K562 (cell line): Measurements from ENCODE around the gene STIM1. TPM values are rescaled to one million over a fixed set of nuclear protein-coding genes. Genes with fewer than 3 reads are reported as not detected.

Experiments
- ATAC-seq: fragments of 200-7000 bp; cut with Tn5 transposase; 3 replicates; pipeline ENCODE4 v1.9.1; 2020; ENCODE audit warnings: moderate library complexity
- BruUV-seq: library from RNA; stranded (reverse); fragments of 400-500 nt; replicated peaks from 2 replicates; lab custom pipeline; 2021; lab: Mats Ljungman, UMichigan
- CTCF ChIA-PET: fragments of 300-600 bp; formaldehyde crosslinking; extraction: SDS; loops from one replicate; lab custom pipeline; 2021; ENCODE audit warnings: low intra/inter-chr PET ratio; lab: Yijun Ruan, JAX
- POLR2A ChIA-PET: fragments of 300-600, 350-650 bp; sonication (Branson Sonifier 250); formaldehyde crosslinking; extraction: SDS; loops from one replicate; lab custom pipeline; 2021; ENCODE audit warnings: antibody characterized with exemption, inconsistent platforms; lab: Yijun Ruan, JAX
- DNase-seq, 4 experiments: peaks; one replicate each; pipeline versions ENCODE4 v3.0.0 to v3.0.0-alpha.2; 2011 to 2018; ENCODE audit warnings: low spot score in 3 of 4, mixed read lengths in 3 of 4; ENCODE audit errors: extremely low read depth in 1 of 4
- FAIRE-seq: peaks from 2 replicates; lab custom pipeline; 2011; peaks lifted over from hg19 to GRCh38; lab: Jason Lieb, UNC
- H2AFZ ChIP-seq: 2 replicates; pipeline ENCODE4 v1.6.0; 2011; ENCODE audit warnings: low read depth, low read length, control low read depth, inconsistent platforms
- H3K27ac ChIP-seq: fragments of 200-600 bp; 3 replicates; pipeline ENCODE4 v1.8.0; 2011; ENCODE audit warnings: low read depth, mild to moderate bottlenecking, control low read depth, inconsistent platforms, low read length, moderate library complexity, mixed read lengths; ENCODE audit errors: extremely low read depth
- H3K27me3 ChIP-seq, 2 experiments: fragments of 300-600 bp in 1 of 2; 2 replicates in 1 of 2; 3 replicates in 1 of 2; pipeline versions ENCODE4 v1.6.0 to v1.8.0; 2011; ENCODE audit warnings: inconsistent platforms in 2 of 2, low read length in 2 of 2, mild to moderate bottlenecking in 1 of 2, mixed read lengths in 1 of 2, moderate library complexity in 1 of 2; ENCODE audit not compliant: control insufficient read depth in 2 of 2, insufficient read depth in 2 of 2
- H3K36me3 ChIP-seq: fragments of 300-600 bp; 3 replicates; pipeline ENCODE4 v1.8.0; 2011; ENCODE audit warnings: mild to moderate bottlenecking, low read length, inconsistent platforms; ENCODE audit not compliant: control insufficient read depth, insufficient read depth
- H3K4me1 ChIP-seq, 2 experiments: fragments of 200-600 bp in 1 of 2; replicated peaks in 1 of 2; 2 replicates in 1 of 2; 3 replicates in 1 of 2; pipeline versions ENCODE4 v1.5.1 to v1.8.0; 2011; ENCODE audit warnings: inconsistent platforms in 2 of 2, low read length in 2 of 2, mild to moderate bottlenecking in 1 of 2, mixed read lengths in 1 of 2, moderate library complexity in 1 of 2; ENCODE audit not compliant: control insufficient read depth in 2 of 2, insufficient read depth in 2 of 2
- H3K4me2 ChIP-seq: 2 replicates; pipeline ENCODE4 v1.6.1; 2011; ENCODE audit warnings: low read length, control low read depth, inconsistent platforms, mixed read lengths; ENCODE audit not compliant: insufficient read depth
- H3K4me3 ChIP-seq: fragments of 200-600 bp; sonication (generic), shearing (Covaris generic); 2 replicates; pipeline ENCODE4 v1.5.1; 2016; ENCODE audit warnings: control low read depth, inconsistent platforms
- H3K79me2 ChIP-seq: fragments of 200-600 bp; 3 replicates; pipeline ENCODE4 v1.8.0; 2011; ENCODE audit warnings: low read length, inconsistent platforms; ENCODE audit not compliant: control insufficient read depth, insufficient read depth
- H3K9ac ChIP-seq, 2 experiments: 2 replicates each; pipeline versions ENCODE4 v1.6.0 to v1.6.1; 2011; ENCODE audit warnings: low read depth in 2 of 2, low read length in 2 of 2, control low read depth in 1 of 2, inconsistent platforms in 1 of 2, mild to moderate bottlenecking in 1 of 2, mixed read lengths in 1 of 2; ENCODE audit not compliant: insufficient read depth in 1 of 2
- H3K9me1 ChIP-seq: one replicate; pipeline ENCODE4 v1.6.0; 2011; ENCODE audit warnings: inconsistent platforms, mild to moderate bottlenecking, low read length, moderate library complexity; ENCODE audit not compliant: control insufficient read depth, insufficient read depth
- H3K9me3 ChIP-seq: replicated peaks from 2 replicates; pipeline ENCODE4 v1.5.1; 2011; ENCODE audit warnings: low read depth, low read length, inconsistent platforms; ENCODE audit not compliant: control insufficient read depth, insufficient read depth
- H4K20me1 ChIP-seq: replicated peaks from 2 replicates; pipeline ENCODE4 v1.6.1; 2011; ENCODE audit warnings: low read length, inconsistent platforms, mixed read lengths; ENCODE audit not compliant: control insufficient read depth, insufficient read depth
- ARHGAP35 ChIP-seq: fragments of 450-650 bp; IDR thresholded peaks from 2 replicates; pipeline ENCODE4 v1.6.1; 2018; ENCODE audit not compliant: partially characterized antibody
- ARID2 ChIP-seq: fragments of 450-650 bp; IDR thresholded peaks from 2 replicates; pipeline ENCODE4 v1.6.1; 2017; ENCODE audit warnings: antibody characterized with exemption, mild to moderate bottlenecking
- CXXC5 ChIP-seq: fragments of 250-450 bp; sonication (Bioruptor Pico); IDR thresholded peaks from 2 replicates; pipeline ENCODE4 v1.8.0; 2022; ENCODE audit warnings: inconsistent platforms, mild to moderate bottlenecking, moderate library complexity
- HNRNPL ChIP-seq: fragments of 200-400 bp; formaldehyde crosslinking; IDR thresholded peaks from 2 replicates; pipeline ENCODE4 v1.6.1; 2017; ENCODE audit warnings: low read depth, mild to moderate bottlenecking, low read length
- ILK ChIP-seq: fragments of 450-650 bp; IDR thresholded peaks from 2 replicates; pipeline ENCODE4 v1.6.1; 2016; ENCODE audit warnings: missing genetic modification characterization, low read depth, mild to moderate bottlenecking, missing compliant biosample characterization, moderate library complexity, borderline replicate concordance
- KAT8 ChIP-seq: fragments of 450-650 bp; IDR thresholded peaks from 2 replicates; pipeline ENCODE4 v1.6.1; 2016; ENCODE audit warnings: low read depth, mild to moderate bottlenecking
- LCOR ChIP-seq: sonication (generic); formaldehyde crosslinking; IDR thresholded peaks from 2 replicates; pipeline ENCODE4 v1.8.0; 2022; ENCODE audit warnings: mild to moderate bottlenecking, missing genetic modification reagents
- MAFF ChIP-seq: IDR thresholded peaks from 2 replicates; pipeline ENCODE4 v1.6.1; 2012; ENCODE audit warnings: low read length, improper control_type of control experiment
- PHB2 ChIP-seq: fragments of 450-650 bp; IDR thresholded peaks from 2 replicates; pipeline ENCODE4 v1.6.1; 2017; ENCODE audit warnings: low read depth
- PRMT5 ChIP-seq: sonication (generic); formaldehyde crosslinking; IDR thresholded peaks from 2 replicates; pipeline ENCODE4 v1.5.0; 2020; ENCODE audit warnings: missing genetic modification reagents
- ZNF140 ChIP-seq: fragments of 250-450 bp; sonication (Bioruptor Pico); IDR thresholded peaks from 2 replicates; pipeline ENCODE4 v1.8.0; 2021; ENCODE audit warnings: moderate library complexity, mild to moderate bottlenecking, inconsistent platforms
- ZNF699 ChIP-seq: fragments of 250-450 bp; sonication (Bioruptor Pico); IDR thresholded peaks from 2 replicates; pipeline ENCODE4 v1.8.0; 2021; ENCODE audit warnings: mild to moderate bottlenecking, moderate library complexity; ENCODE audit not compliant: insufficient replicate concordance
- ZNF717 ChIP-seq: fragments of 250-450 bp; sonication (Bioruptor Pico); IDR thresholded peaks from 2 replicates; pipeline ENCODE4 v1.5.0; 2021
- ZNF75A ChIP-seq: fragments of 450-650 bp; formaldehyde crosslinking; IDR thresholded peaks from 2 replicates; pipeline ENCODE4 v1.4.0; 2020; ENCODE audit warnings: mild to moderate bottlenecking
- WGBS: fragments of 100-300 bp; shearing (Covaris generic); methylation state at CpG from one replicate; pipeline ENCODE4 v1.1.6; 2016; ENCODE audit warnings: low coverage, mixed read lengths; ENCODE audit not compliant: insufficient coverage; ENCODE audit errors: missing lambda C conversion rate; 5-methylcytosine and 5-hydroxymethylcytosine counted together
- in situ Hi-C: fragments of 300-500 bp; cut with MboI; formaldehyde crosslinking; loops from 4 replicates; pipeline ENCODE4 v1.15.0; 2018; ENCODE audit warnings: inconsistent platforms, mixed read lengths
- intact Hi-C: fragments of 100-400 bp; cut with micrococcal nuclease; formaldehyde crosslinking; loops from 2 replicates; pipeline ENCODE4 v1.14.2; 2022
- polyA plus RNA-seq, 8 experiments: library from polyadenylated mRNA; depleted of rRNA in 4 of 8; stranded (reverse) in 5 of 8; unstranded in 3 of 8; fragments of >200 nt; fragmentation: Nextera tagmentation in 2 of 8; fragmentation: Illumina TruSeq in 1 of 8; extraction: Ambion mirVana in 2 of 8; extraction: Trizol in 1 of 8; gene quantifications; 2 replicates each; pipeline versions ENCODE4 v1.2.1 to v1.2.3, GENCODE V29; 2011 to 2014; ENCODE audit warnings: inconsistent platforms in 1 of 8, missing spikeins in 1 of 8
- total RNA-seq, 7 experiments: library from RNA; depleted of rRNA in 6 of 7; stranded (reverse); fragments of >200 nt in 6 of 7; fragmentation: Illumina TruSeq in 2 of 7; extraction: Trizol in 2 of 7; gene quantifications; 2 replicates each; pipeline versions ENCODE4 v1.2.1 to v1.2.3, GENCODE V29; 2011 to 2021; ENCODE audit warnings: low replicate concordance in 1 of 7
- TF ChIP-seq, protein P1 (sequence below): fragments of 250-450 bp; sonication (Bioruptor Pico); IDR thresholded peaks from 2 replicates; pipeline ENCODE4 v1.8.0; 2021; ENCODE audit warnings: borderline replicate concordance, mild to moderate bottlenecking, moderate library complexity; ENCODE audit not compliant: poor library complexity, severe bottlenecking
- TF ChIP-seq, protein P2 (sequence below): fragments of 450-650 bp; IDR thresholded peaks from 2 replicates; pipeline ENCODE4 v1.6.1; 2014; ENCODE audit warnings: low read depth, mild to moderate bottlenecking, moderate library complexity, borderline replicate concordance
- TF ChIP-seq, protein P3 (sequence below): fragments of 250-450 bp; sonication (Bioruptor Pico); IDR thresholded peaks from 2 replicates; pipeline ENCODE4 v1.8.0; 2022; ENCODE audit warnings: inconsistent platforms
- TF ChIP-seq, protein P4 (sequence below): sonication (generic); formaldehyde crosslinking; IDR thresholded peaks from 2 replicates; pipeline ENCODE4 v1.8.1; 2022; ENCODE audit warnings: missing genetic modification reagents

Gene STIM1
- total and polyA plus RNA-seq, 9 of the 15 experiments (the other 6 are each of a cell fraction or from before 2014, with no cell fraction given) = 7.7 to 50.5 (median 22.5) TPM

DNA sequence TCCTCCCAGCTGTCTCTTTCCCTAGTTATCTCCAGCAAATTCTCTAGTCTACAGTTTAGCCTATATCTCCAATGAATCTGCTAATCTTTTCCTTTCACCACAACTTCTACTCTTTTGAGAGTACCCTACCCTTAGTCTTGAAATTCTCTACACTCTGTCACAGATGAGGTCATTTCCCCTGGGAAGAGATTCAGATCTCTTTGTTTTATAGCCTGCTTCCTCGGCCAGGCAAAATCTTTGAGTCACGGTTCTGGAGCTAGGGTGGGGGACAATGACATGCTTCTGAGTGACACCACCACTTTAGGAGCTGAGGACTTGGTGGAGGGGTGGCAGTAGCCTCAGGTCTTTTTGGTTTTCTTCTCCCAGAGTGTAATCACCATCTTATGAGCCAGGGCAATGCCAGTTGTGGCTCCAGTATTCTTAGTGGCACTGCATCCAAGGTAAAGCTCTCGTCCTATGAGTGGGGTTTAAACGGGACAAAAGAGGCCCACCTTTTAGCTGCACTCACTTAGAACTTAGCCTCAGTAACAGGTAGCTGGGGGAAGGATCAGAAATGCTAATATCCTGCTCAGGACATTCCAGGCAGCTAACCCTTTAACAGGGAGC is 140.6 kb downstream of the STIM1 start (continued):
- TF ChIP-seq HNRNPL = no peak
- no peak for TF ChIP-seq ARID2
- TF ChIP-seq KAT8 = no peak
- TF ChIP-seq, all 486 proteins: peak for 45

DNA sequence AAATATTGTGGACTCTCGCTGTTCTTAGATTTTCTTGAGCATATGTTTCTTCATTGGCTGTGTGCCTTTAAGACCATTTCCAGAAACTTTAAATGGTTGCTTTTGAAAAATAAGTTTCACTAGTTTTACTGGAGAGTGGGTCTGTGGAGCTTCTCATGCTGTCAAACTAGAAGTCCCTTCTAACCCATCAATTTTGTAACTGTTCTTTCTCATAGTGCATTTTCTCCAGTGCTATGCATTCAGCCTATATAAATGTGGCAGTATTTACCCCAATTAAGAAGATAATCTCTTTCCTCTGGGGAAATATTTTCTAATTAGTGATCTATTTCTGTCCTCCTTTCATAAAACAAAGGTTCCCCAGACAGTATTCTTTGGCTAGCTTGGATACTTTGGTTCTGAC is 141.2 kb downstream of the STIM1 start:
- peak overlapping the region; percentile 87 for H3K27ac ChIP-seq
- CTCF ChIA-PET = no interaction called here
- TF ChIP-seq ZNF75A (no peak), PRMT5 (no peak), ARHGAP35 (no peak), ZNF717 (no peak), MAFF (no peak), LCOR (CRISPR knock-in tag) (no peak), ZNF140 (CRISPR knock-in tag) (no peak), PHB2 (no peak), ZNF699 (no peak), CXXC5 (CRISPR knock-in tag) (no peak), ILK (tag) (no peak)
- TF ChIP-seq, protein P1, sequence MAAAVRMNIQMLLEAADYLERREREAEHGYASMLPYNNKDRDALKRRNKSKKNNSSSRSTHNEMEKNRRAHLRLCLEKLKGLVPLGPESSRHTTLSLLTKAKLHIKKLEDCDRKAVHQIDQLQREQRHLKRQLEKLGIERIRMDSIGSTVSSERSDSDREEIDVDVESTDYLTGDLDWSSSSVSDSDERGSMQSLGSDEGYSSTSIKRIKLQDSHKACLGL = no peak
- TF ChIP-seq, protein P2, sequence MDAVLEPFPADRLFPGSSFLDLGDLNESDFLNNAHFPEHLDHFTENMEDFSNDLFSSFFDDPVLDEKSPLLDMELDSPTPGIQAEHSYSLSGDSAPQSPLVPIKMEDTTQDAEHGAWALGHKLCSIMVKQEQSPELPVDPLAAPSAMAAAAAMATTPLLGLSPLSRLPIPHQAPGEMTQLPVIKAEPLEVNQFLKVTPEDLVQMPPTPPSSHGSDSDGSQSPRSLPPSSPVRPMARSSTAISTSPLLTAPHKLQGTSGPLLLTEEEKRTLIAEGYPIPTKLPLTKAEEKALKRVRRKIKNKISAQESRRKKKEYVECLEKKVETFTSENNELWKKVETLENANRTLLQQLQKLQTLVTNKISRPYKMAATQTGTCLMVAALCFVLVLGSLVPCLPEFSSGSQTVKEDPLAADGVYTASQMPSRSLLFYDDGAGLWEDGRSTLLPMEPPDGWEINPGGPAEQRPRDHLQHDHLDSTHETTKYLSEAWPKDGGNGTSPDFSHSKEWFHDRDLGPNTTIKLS = no peak
- TF ChIP-seq, protein P3, sequence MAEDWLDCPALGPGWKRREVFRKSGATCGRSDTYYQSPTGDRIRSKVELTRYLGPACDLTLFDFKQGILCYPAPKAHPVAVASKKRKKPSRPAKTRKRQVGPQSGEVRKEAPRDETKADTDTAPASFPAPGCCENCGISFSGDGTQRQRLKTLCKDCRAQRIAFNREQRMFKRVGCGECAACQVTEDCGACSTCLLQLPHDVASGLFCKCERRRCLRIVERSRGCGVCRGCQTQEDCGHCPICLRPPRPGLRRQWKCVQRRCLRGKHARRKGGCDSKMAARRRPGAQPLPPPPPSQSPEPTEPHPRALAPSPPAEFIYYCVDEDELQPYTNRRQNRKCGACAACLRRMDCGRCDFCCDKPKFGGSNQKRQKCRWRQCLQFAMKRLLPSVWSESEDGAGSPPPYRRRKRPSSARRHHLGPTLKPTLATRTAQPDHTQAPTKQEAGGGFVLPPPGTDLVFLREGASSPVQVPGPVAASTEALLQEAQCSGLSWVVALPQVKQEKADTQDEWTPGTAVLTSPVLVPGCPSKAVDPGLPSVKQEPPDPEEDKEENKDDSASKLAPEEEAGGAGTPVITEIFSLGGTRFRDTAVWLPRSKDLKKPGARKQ = no peak
- TF ChIP-seq, protein P4, sequence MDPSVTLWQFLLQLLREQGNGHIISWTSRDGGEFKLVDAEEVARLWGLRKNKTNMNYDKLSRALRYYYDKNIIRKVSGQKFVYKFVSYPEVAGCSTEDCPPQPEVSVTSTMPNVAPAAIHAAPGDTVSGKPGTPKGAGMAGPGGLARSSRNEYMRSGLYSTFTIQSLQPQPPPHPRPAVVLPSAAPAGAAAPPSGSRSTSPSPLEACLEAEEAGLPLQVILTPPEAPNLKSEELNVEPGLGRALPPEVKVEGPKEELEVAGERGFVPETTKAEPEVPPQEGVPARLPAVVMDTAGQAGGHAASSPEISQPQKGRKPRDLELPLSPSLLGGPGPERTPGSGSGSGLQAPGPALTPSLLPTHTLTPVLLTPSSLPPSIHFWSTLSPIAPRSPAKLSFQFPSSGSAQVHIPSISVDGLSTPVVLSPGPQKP (CRISPR knock-in tag) = no peak

More for the DNA sequence above, 141.2 kb downstream of the STIM1 start:
- Histone ChIP-seq H3K9ac (peak overlapping the region in 1 of 2 experiments; percentile 37; a peak in 2 of 4 replicates), H3K4me1 (peaks cover 9 to 21% of the 10 kb centered on the region in 2 experiments; a peak in 3 of 5 replicates), H2AFZ (no peak overlapping the region), H3K9me3 (peaks cover 8% of the 10 kb centered on the region), H3K4me3 (no peak overlapping the region), H3K79me2 (peaks cover 39% of the 10 kb centered on the region), H3K9me1 (no peaks in the 10 kb centered on the region), H3K36me3 (no peaks in the 10 kb centered on the region), H3K27me3 (no peaks in the 10 kb centered on the region), H4K20me1 (no peaks in the 10 kb centered on the region), H3K4me2 (no peak overlapping the region)
- no peak for DNase-seq
- no peak for ATAC-seq
- no TSS peak for BruUV-seq
- intact Hi-C loops = no loop called here
- WGBS = 73% methylated on average over 1 of the region's 1 CpG
- in situ Hi-C loops = no loop called here
- FAIRE-seq = no peak
- POLR2A ChIA-PET = interaction anchor here (1.0 to 1.5 kb wide), 5 partner anchors 10 to 48 kb away, joined by 3 to 8 read pairs (median 4); no protein-coding TSS in a partner anchor
